ENCODE measurements around the gene SYT14. TPM values are rescaled to one million over a fixed set of nuclear protein-coding genes. Genes with fewer than 3 reads are reported as not detected.
"Not testable (repeated sequence)": the region's sequence is repeated elsewhere in the genome, so short reads cannot be mapped to it uniquely, and the experiment has no call there.

SYT14 gene
- total and polyA plus RNA-seq, 4 donors, result 5.1 to 25.1 (median 7.7) TPM

DNA sequence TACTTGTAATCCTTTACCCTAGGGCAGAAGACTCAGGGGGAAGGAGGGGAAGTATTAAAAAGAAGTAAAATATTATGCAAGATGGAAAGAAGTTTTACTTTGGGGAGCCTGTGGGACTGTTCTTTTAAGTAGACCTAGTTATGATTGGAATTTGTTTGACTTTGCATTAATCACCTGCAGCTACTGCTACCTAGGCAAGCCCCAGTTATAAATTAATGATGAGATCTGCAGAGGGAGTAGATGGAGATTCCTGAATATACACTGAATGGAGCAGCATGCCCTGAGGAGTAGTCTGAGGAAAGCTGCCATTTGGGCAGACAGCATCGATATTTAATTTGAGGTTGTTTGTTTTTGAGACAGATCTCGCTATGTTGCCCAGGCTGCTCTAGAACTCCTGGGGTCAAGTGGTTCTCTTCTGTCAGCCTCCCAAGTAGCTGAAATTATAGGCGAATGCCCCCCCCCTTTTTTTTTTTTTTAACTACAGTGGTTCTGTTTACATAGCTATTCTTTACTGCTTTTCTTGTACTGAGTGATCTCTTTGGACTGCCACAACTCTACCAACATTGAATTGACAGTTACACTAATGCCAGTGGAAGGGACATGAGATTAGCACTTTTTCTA lies 213.1 kb downstream of the SYT14 start:
- peak in 1 of 6 donors; percentile 18 for DNase-seq (ENCODE audit: low read depth in 4 of 6, low spot score in 6 of 6)
- no peaks in the 10 kb centered on the region for H3K36me3 ChIP-seq (ENCODE audit: control insufficient read depth, insufficient read depth, low read length)
- no CpG with 5 or more reads among the region's 3 CpGs for WGBS (ENCODE audit: insufficient coverage)

DNA sequence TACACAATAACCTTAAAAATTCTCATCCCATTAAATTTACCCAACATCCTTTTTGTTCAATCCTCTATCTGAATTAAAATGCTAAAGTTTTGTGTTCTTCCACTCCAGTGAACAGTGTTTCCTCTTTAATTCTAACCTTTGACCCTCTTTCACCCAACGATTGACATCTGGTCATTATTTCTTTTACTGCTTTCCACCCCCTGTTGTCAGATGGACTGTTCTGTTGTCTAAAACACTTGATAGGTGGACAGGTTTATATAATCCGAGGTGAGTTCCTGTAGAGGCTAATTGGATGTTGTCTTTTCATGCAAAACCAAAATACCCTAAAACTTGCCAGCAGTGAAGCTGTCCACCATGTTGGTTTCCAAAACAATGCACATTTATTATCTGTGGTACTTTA lies 221.2 kb downstream of the SYT14 start:
- Histone ChIP-seq H3K27ac (ENCODE audit: low read depth, low read length) (no peak overlapping the region), H3K9me3 (ENCODE audit: control insufficient read depth, insufficient read depth, low read length) (no peaks in the 10 kb centered on the region), H3K4me1 (ENCODE audit: control insufficient read depth, insufficient read depth, low read length) (no peaks in the 10 kb centered on the region), H3K4me3 (ENCODE audit: low read depth, low read length) (no peak overlapping the region), H3K27me3 (ENCODE audit: control insufficient read depth, insufficient read depth, low read length) (no peaks in the 10 kb centered on the region), H3K36me3 (ENCODE audit: control insufficient read depth, insufficient read depth, low read length) (no peaks in the 10 kb centered on the region)
- no peak for DNase-seq (ENCODE audit: low read depth in 4 of 6, low spot score in 6 of 6)
- WGBS (ENCODE audit: insufficient coverage), result no CpG with 5 or more reads among the region's 2 CpGs

More for the DNA sequence above, 213.1 kb downstream of the SYT14 start:
- no peaks in the 10 kb centered on the region for H3K27me3 ChIP-seq (ENCODE audit: control insufficient read depth, insufficient read depth, low read length)
- H3K4me3 ChIP-seq (ENCODE audit: low read depth, low read length), result no peak overlapping the region
- no peaks in the 10 kb centered on the region for H3K9me3 ChIP-seq (ENCODE audit: control insufficient read depth, insufficient read depth, low read length)
- H3K4me1 ChIP-seq (ENCODE audit: control insufficient read depth, insufficient read depth, low read length), result no peaks in the 10 kb centered on the region
- no peak overlapping the region for H3K27ac ChIP-seq (ENCODE audit: low read depth, low read length)

DNA sequence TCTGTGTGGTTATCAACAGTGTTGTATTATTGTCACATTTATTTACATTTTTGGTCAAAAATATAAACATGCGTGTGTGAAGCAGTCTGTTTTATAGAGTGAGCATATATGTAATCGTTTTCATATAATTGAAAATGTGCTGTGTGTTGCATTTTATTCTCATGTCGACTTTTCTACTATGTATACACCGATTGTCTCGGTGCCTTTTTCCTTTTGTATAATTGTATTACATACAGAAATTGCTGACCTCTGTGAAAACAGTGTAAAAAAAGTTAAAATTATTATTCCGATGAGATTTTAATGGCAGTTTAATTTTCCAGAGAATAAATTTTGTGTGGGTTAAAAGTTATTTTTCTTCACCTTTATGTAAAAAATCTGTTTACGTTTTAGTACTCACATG lies 232.2 kb downstream of the SYT14 start:
- WGBS (ENCODE audit: insufficient coverage), result no CpG with 5 or more reads among the region's 7 CpGs
- no peaks in the 10 kb centered on the region for H3K36me3 ChIP-seq (ENCODE audit: control insufficient read depth, insufficient read depth, low read length)
- H3K27ac ChIP-seq (ENCODE audit: low read depth, low read length), result no peak overlapping the region
- H3K9me3 ChIP-seq (ENCODE audit: control insufficient read depth, insufficient read depth, low read length), result no peaks in the 10 kb centered on the region
- no peaks in the 10 kb centered on the region for H3K4me1 ChIP-seq (ENCODE audit: control insufficient read depth, insufficient read depth, low read length)
- no peaks in the 10 kb centered on the region for H3K27me3 ChIP-seq (ENCODE audit: control insufficient read depth, insufficient read depth, low read length)
- no peak overlapping the region for H3K4me3 ChIP-seq (ENCODE audit: low read depth, low read length)
- DNase-seq (ENCODE audit: low read depth in 4 of 6, low spot score in 6 of 6), result no peak

DNA sequence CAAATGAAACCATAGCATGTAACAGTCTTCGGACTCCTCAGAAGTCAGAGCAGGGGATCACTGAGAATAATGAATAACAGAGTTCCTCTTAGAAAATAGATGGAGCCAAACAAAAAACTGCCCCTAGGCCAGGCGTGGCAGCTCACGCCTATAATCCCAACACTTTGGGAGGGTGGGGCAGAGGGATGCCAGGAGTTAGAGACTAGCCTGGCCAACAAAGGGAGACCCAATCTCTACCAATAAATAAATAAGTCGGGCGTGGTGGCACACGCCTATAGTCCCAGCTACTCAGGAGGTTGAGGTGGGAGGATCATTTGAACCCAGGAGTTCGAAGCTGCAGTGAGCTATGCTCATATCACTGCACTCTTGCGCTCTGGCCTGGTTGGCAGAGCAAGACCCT lies 236.1 kb downstream of the SYT14 start:
- Histone ChIP-seq H3K9me3 (ENCODE audit: control insufficient read depth, insufficient read depth, low read length) (no peaks in the 10 kb centered on the region), H3K27ac (ENCODE audit: low read depth, low read length) (no peak overlapping the region), H3K4me1 (ENCODE audit: control insufficient read depth, insufficient read depth, low read length) (no peaks in the 10 kb centered on the region), H3K4me3 (ENCODE audit: low read depth, low read length) (no peak overlapping the region), H3K27me3 (ENCODE audit: control insufficient read depth, insufficient read depth, low read length) (no peaks in the 10 kb centered on the region), H3K36me3 (ENCODE audit: control insufficient read depth, insufficient read depth, low read length) (no peaks in the 10 kb centered on the region)
- 100% methylated on average over 5 of the region's 8 CpGs for WGBS (ENCODE audit: insufficient coverage)
- no peak for DNase-seq (ENCODE audit: low read depth in 4 of 6, low spot score in 6 of 6)

DNA sequence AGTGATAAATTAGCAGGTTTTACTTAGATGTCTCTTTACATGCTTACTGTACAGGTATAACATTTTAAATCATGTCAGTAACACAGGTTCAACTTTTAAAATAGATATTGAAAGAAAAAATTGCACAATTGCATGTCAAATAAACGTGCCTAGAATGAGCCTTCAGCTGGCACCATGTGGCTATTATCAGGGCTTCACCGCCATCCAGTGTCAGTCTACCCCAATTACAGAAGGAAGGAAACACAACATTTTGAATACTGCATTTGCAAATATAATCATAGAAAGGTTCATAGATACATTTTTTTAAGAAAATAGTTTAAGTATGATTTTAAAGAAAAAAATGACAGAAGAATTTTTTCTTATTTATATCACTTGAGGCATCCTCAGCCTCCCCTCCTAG lies 247.0 kb downstream of the SYT14 start:
- Histone ChIP-seq H3K4me3 (ENCODE audit: low read depth, low read length) (no peak overlapping the region), H3K9me3 (ENCODE audit: control insufficient read depth, insufficient read depth, low read length) (no peaks in the 10 kb centered on the region), H3K4me1 (ENCODE audit: control insufficient read depth, insufficient read depth, low read length) (no peaks in the 10 kb centered on the region), H3K27ac (ENCODE audit: low read depth, low read length) (no peak overlapping the region), H3K36me3 (ENCODE audit: control insufficient read depth, insufficient read depth, low read length) (no peaks in the 10 kb centered on the region), H3K27me3 (ENCODE audit: control insufficient read depth, insufficient read depth, low read length) (no peaks in the 10 kb centered on the region)
- WGBS (ENCODE audit: insufficient coverage), result no CpG with 5 or more reads among the region's 2 CpGs
- DNase-seq (ENCODE audit: low read depth in 4 of 6, low spot score in 6 of 6), result no peak

DNA sequence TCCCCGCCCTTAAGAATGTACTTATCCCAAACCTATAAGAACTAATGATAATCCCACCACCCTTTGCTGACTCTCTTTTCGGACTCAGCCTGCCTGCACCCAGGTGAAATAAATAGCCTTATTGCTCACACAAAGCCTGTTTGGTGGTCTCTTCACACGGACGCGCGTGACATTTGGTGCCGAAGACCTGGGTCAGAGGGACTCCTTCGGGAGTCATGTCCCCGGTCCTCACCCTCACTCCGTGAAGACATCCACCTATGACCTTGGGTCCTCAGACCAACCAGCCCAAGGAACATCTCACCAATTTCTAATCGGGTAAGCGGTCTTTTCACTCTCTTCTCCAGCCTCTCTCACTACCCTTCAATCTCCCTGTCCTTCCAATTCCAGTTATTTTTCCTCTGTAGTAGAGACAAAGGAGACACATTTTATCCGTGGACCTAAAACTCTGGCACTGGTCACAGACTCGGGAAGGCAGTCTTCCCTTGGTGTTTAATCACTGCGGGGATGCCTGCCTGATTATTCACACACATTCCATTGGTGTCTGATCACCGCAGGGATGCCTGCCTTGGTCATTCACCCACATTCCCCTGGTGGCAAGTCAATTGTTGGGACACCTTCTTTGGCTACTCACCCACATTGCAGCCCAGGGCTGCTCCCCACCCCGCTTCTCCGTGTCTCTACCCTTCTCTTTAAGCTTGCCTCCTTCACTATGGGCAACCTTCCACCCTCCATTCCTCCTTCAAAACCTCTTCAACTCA lies 250.0 kb downstream of the SYT14 start:
- DNase-seq (ENCODE audit: low read depth in 4 of 6, low spot score in 6 of 6), result not testable (repeated sequence)

DNA sequence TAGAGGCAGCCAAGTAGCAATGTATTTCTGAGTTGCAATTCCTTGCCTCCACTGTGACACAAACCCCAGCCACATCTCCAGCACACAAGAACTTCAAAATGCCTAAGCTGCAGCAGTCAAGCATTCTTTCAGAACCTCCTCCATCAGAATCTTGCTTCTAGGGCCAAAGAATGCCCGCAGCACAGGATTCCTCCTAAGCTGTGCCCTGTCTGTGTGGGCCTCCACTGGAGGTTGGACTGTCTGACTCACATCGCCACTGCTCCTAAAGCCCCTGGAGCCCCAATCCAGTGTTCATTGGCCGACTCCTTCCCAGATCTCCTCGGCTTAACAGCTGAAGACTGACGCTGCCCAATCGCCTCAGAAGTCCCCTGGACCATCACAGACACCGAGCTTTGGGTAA lies 251.4 kb downstream of the SYT14 start:
- WGBS (ENCODE audit: insufficient coverage), result 91% methylated on average over 7 of the region's 7 CpGs
- no peak overlapping the region for H3K4me3 ChIP-seq (ENCODE audit: low read depth, low read length)
- no peaks in the 10 kb centered on the region for H3K36me3 ChIP-seq (ENCODE audit: control insufficient read depth, insufficient read depth, low read length)
- no peaks in the 10 kb centered on the region for H3K27me3 ChIP-seq (ENCODE audit: control insufficient read depth, insufficient read depth, low read length)
- DNase-seq (ENCODE audit: low read depth in 4 of 6, low spot score in 6 of 6), result no peak
- no peak overlapping the region for H3K27ac ChIP-seq (ENCODE audit: low read depth, low read length)
- no peaks in the 10 kb centered on the region for H3K4me1 ChIP-seq (ENCODE audit: control insufficient read depth, insufficient read depth, low read length)
- no peaks in the 10 kb centered on the region for H3K9me3 ChIP-seq (ENCODE audit: control insufficient read depth, insufficient read depth, low read length)

More for the DNA sequence above, 250.0 kb downstream of the SYT14 start:
- WGBS (ENCODE audit: insufficient coverage), result 88% methylated on average over 15 of the region's 18 CpGs
- not testable (repeated sequence) for H3K27me3 ChIP-seq (ENCODE audit: control insufficient read depth, insufficient read depth, low read length); H3K4me3 ChIP-seq (ENCODE audit: low read depth, low read length); H3K9me3 ChIP-seq (ENCODE audit: control insufficient read depth, insufficient read depth, low read length); H3K36me3 ChIP-seq (ENCODE audit: control insufficient read depth, insufficient read depth, low read length); H3K27ac ChIP-seq (ENCODE audit: low read depth, low read length); H3K4me1 ChIP-seq (ENCODE audit: control insufficient read depth, insufficient read depth, low read length)

DNA sequence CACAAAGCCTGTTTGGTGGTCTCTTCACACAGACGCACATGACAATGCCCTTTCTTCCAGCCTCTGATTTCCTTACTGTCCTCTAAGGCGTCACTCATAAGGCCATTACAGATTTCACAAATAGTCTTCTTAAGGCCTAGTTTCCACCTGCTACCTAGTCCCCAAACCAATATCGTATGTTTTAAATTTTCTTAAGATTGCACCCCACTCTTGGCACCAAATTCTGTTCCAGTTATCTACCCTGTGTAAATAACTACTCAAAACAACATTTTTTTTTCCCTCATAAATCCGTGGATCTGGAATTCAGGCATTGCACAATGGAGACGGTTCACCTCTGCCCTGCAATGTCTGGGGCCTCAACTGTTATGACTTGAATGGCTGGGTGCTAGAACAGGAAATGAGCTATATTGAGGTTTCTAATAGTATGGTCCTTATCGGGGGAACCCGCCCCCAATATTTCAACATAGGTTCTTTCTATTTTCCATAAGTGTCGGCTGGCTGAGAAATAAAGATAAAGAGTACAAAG lies 257.7 kb downstream of the SYT14 start:
- H3K27ac ChIP-seq (ENCODE audit: low read depth, low read length), result no peak overlapping the region
- no peak overlapping the region for H3K4me3 ChIP-seq (ENCODE audit: low read depth, low read length)
- H3K9me3 ChIP-seq (ENCODE audit: control insufficient read depth, insufficient read depth, low read length), result peaks cover 2% of the 10 kb centered on the region
- no peaks in the 10 kb centered on the region for H3K27me3 ChIP-seq (ENCODE audit: control insufficient read depth, insufficient read depth, low read length)
- H3K4me1 ChIP-seq (ENCODE audit: control insufficient read depth, insufficient read depth, low read length), result no peaks in the 10 kb centered on the region
- 94% methylated on average over 4 of the region's 8 CpGs for WGBS (ENCODE audit: insufficient coverage)
- H3K36me3 ChIP-seq (ENCODE audit: control insufficient read depth, insufficient read depth, low read length), result no peaks in the 10 kb centered on the region
- no peak for DNase-seq (ENCODE audit: low read depth in 4 of 6, low spot score in 6 of 6)

DNA sequence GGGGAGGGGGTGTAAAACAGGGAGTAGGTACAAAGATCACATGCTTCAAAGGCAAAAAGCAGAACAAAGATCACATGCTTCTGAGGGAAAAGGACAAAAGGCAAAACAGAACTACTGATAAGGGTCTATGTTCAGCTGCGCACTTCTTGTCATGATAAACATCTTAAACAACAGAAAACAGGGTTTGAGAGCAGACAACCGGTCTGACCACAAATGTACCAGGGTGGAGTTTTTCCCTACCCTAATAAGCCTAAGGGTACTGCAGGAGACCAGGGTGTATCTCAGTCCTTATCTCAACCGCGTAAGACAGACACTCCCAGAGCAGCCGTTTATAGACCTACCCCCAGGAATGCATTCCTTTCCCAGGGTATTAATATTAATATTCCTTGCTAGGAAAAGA lies 258.2 kb downstream of the SYT14 start:
- not testable (repeated sequence) for H3K27ac ChIP-seq (ENCODE audit: low read depth, low read length); H3K9me3 ChIP-seq (ENCODE audit: control insufficient read depth, insufficient read depth, low read length); H3K27me3 ChIP-seq (ENCODE audit: control insufficient read depth, insufficient read depth, low read length); H3K4me3 ChIP-seq (ENCODE audit: low read depth, low read length); DNase-seq (ENCODE audit: low read depth in 4 of 6, low spot score in 6 of 6); H3K36me3 ChIP-seq (ENCODE audit: control insufficient read depth, insufficient read depth, low read length); H3K4me1 ChIP-seq (ENCODE audit: control insufficient read depth, insufficient read depth, low read length)
- 83% methylated on average over 1 of the region's 5 CpGs for WGBS (ENCODE audit: insufficient coverage)

DNA sequence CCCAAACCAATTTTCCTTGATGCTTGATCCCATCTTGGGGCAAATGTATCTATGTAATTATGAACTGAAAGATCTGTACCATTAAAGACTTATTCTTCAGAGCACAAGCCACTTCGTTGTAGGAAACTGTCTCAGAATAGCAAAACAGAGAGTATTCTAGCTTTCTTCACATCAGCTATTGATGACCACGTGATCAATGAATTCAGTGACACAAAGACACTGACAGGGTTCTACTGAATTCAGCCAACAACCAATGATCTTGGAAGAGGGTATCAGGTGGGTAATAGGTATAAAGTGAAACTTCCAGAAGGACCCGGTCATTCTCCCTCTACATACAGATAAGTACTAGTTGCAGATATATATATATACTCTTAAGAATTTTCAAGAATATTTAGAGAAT lies 260.8 kb downstream of the SYT14 start:
- H3K27me3 ChIP-seq (ENCODE audit: control insufficient read depth, insufficient read depth, low read length), result no peaks in the 10 kb centered on the region
- no peak overlapping the region for H3K27ac ChIP-seq (ENCODE audit: low read depth, low read length)
- no peaks in the 10 kb centered on the region for H3K36me3 ChIP-seq (ENCODE audit: control insufficient read depth, insufficient read depth, low read length)
- H3K4me3 ChIP-seq (ENCODE audit: low read depth, low read length), result no peak overlapping the region
- DNase-seq (ENCODE audit: low read depth in 4 of 6, low spot score in 6 of 6), result no peak
- no peaks in the 10 kb centered on the region for H3K4me1 ChIP-seq (ENCODE audit: control insufficient read depth, insufficient read depth, low read length)
- H3K9me3 ChIP-seq (ENCODE audit: control insufficient read depth, insufficient read depth, low read length), result peaks cover 2% of the 10 kb centered on the region
- no CpG with 5 or more reads among the region's 3 CpGs for WGBS (ENCODE audit: insufficient coverage)
